Peyer's patch (tissue), 4 donors: ENCODE measurements around the gene HELZ.

Source experiments
- POLR2A ChIP-seq, 2 donors: fragments of 450-650 bp; IDR thresholded peaks; one replicate each; pipeline ENCODE4 v1.5.1; 2017; ENCODE audit warnings: antibody characterized with exemption in 2 of 2, mild to moderate bottlenecking in 2 of 2, moderate library complexity in 2 of 2
- TF ChIP-seq, protein P1 (sequence below), 6 experiments: fragments of 450-650 bp in 4 of 6; fragments of 200-600 bp in 2 of 6; sonication (generic) in 1 of 6; IDR thresholded peaks; one replicate each; pipeline ENCODE4 v1.5.1; 2017 to 2019; ENCODE audit warnings: antibody characterized with exemption in 6 of 6, mild to moderate bottlenecking in 3 of 6, moderate library complexity in 1 of 6

DNA sequence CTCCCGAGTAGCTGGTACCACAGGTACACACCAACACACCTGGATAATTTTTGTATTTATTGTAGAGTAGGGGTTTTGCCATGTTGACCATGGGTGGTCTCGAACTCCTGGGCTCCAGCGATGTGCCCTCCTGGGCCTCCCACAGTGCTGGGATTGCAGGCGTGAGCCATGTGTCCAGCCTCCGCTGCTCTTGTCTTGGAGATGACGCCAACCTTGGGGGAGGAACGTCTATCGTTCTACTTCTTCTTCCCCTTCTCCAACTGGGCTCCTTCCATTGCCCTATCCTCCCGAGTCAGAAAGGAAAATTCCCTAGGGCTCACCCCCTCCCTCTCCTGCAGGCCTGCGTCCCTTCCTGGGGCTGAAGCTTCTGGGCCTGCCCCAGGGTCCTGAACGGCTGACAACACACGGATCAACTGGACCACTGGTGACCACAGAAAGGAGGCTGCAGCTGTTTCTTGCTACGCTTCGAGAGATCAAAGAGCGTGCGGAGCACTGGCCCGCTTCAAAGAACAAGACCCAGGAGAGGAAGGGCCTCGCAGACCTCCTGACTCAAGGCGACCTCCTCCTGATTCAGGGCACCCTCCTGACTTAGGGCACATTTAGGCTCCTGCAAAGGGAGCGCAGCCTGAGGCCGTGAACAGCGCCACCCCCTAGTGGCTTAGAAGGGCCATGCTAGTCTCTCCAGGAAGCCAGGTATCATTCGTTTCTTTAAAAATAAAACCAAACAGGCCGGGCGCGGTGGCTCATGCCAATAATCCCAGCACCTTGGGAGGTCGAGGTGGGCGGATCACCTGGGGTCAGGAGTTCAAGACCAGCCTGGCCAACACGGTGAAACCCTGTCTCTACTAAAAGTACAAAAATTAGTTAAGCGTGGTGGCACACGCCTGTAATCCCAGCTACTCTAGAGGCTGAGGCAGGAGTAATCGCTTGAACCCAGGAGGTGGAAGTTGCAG lies 48.5 kb upstream of the HELZ start:
- TF ChIP-seq, protein P1, sequence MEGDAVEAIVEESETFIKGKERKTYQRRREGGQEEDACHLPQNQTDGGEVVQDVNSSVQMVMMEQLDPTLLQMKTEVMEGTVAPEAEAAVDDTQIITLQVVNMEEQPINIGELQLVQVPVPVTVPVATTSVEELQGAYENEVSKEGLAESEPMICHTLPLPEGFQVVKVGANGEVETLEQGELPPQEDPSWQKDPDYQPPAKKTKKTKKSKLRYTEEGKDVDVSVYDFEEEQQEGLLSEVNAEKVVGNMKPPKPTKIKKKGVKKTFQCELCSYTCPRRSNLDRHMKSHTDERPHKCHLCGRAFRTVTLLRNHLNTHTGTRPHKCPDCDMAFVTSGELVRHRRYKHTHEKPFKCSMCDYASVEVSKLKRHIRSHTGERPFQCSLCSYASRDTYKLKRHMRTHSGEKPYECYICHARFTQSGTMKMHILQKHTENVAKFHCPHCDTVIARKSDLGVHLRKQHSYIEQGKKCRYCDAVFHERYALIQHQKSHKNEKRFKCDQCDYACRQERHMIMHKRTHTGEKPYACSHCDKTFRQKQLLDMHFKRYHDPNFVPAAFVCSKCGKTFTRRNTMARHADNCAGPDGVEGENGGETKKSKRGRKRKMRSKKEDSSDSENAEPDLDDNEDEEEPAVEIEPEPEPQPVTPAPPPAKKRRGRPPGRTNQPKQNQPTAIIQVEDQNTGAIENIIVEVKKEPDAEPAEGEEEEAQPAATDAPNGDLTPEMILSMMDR (IDR thresholded peaks at IDR 0.05) = peak; percentile 44 to 85 (median 72)
- no peak for TF ChIP-seq POLR2A (IDR thresholded peaks at IDR 0.05)
